ENCODE measurements around the gene XPR1. TPM values are rescaled to one million over a fixed set of nuclear protein-coding genes. Genes with fewer than 3 reads are reported as not detected.

XPR1 gene
- total RNA-seq, 2 donors from 2014 or later: 39.3 to 50.9 TPM

DNA sequence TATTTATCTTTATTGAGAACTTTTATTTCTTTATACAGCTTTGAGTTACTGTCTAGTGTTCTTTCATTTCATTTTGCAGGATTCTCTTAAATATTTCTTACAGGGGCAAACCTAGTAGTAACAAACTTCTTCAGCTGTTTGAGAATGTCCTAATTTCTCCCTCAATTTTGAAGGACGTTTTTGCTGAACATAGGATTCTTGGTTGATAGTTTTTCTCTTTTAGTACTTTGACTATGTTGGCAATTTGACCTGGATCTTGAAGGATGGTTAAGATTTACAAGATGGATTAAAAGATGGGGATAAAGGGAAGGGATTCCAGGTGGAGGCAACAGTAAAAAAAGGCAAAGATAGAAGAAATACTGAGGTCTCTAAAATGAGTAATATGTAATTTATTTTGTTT lies 38.9 kb downstream of the XPR1 start:
- Mint-ChIP-seq H3K36me3 (ENCODE audit: low read depth) (peaks cover 30% of the 10 kb centered on the region), H3K4me1 (peaks cover 8% of the 10 kb centered on the region), H3K4me3 (no peak overlapping the region), H3K27ac (no peak overlapping the region), H3K27me3 (ENCODE audit: insufficient read depth) (no peaks in the 10 kb centered on the region), H3K9me3 (peaks cover 26% of the 10 kb centered on the region)
- Histone ChIP-seq H3K9me3 (ENCODE audit: control insufficient read depth, low read length) (peaks cover 38% of the 10 kb centered on the region), H3K36me3 (ENCODE audit: control insufficient read depth, insufficient read depth, low read length) (no peaks in the 10 kb centered on the region), H3K9ac (ENCODE audit: extremely low read depth, low read length, poor library complexity, severe bottlenecking) (no peak overlapping the region), H3K27ac (ENCODE audit: low read depth, low read length) (no peak overlapping the region), H3K27me3 (ENCODE audit: control insufficient read depth, insufficient read depth, low read length, poor library complexity, severe bottlenecking) (no peaks in the 10 kb centered on the region), H3K4me3 (ENCODE audit: low read length) (no peak overlapping the region), H3K4me1 (ENCODE audit: control insufficient read depth, insufficient read depth, low read length) (peaks cover 3% of the 10 kb centered on the region)
- WGBS, 2 experiments (ENCODE audit: insufficient coverage in 1 of 2, insufficient read length in 1 of 2): 84 to 100% methylated on average over 1 of the region's 1 CpG
- TF ChIP-seq CTCF (conservative IDR thresholded peaks at IDR 0.05): no peak
- DNase-seq: no peak

GRCh38 chr1:180672105-180672504 lies 40.3 kb downstream of the XPR1 start:
- Mint-ChIP-seq H3K36me3 (ENCODE audit: low read depth) (peaks cover 25% of the 10 kb centered on the region), H3K9me3 (peaks cover 21% of the 10 kb centered on the region), H3K27ac (no peak overlapping the region), H3K4me3 (no peak overlapping the region), H3K27me3 (ENCODE audit: insufficient read depth) (no peaks in the 10 kb centered on the region), H3K4me1 (peaks cover 14% of the 10 kb centered on the region)
- Histone ChIP-seq H3K4me3 (ENCODE audit: low read length) (no peak overlapping the region), H3K27me3 (ENCODE audit: control insufficient read depth, insufficient read depth, low read length, poor library complexity, severe bottlenecking) (no peaks in the 10 kb centered on the region), H3K9me3 (ENCODE audit: control insufficient read depth, low read length) (peaks cover 31% of the 10 kb centered on the region), H3K9ac (ENCODE audit: extremely low read depth, low read length, poor library complexity, severe bottlenecking) (no peak overlapping the region), H3K4me1 (ENCODE audit: control insufficient read depth, insufficient read depth, low read length) (peaks cover 5% of the 10 kb centered on the region), H3K36me3 (ENCODE audit: control insufficient read depth, insufficient read depth, low read length) (no peaks in the 10 kb centered on the region), H3K27ac (ENCODE audit: low read depth, low read length) (no peak overlapping the region)
- DNase-seq: no peak
- no peak for TF ChIP-seq CTCF (conservative IDR thresholded peaks at IDR 0.05)

- no peak overlapping the region for H3K27ac ChIP-seq (ENCODE audit: low read depth, low read length)
- H3K27me3 ChIP-seq (ENCODE audit: control insufficient read depth, insufficient read depth, low read length, poor library complexity, severe bottlenecking): no peaks in the 10 kb centered on the region
- Mint-ChIP-seq H3K4me1 (peaks cover 14% of the 10 kb centered on the region), H3K36me3 (ENCODE audit: low read depth) (peaks cover 25% of the 10 kb centered on the region), H3K9me3 (peaks cover 21% of the 10 kb centered on the region), H3K27me3 (ENCODE audit: insufficient read depth) (no peaks in the 10 kb centered on the region), H3K4me3 (no peak overlapping the region), H3K27ac (no peak overlapping the region)
- peaks cover 29% of the 10 kb centered on the region for H3K9me3 ChIP-seq (ENCODE audit: control insufficient read depth, low read length)
- H3K4me3 ChIP-seq (ENCODE audit: low read length): no peak overlapping the region
- H3K4me1 ChIP-seq (ENCODE audit: control insufficient read depth, insufficient read depth, low read length): peaks cover 5% of the 10 kb centered on the region
- DNase-seq: no peak
- no peaks in the 10 kb centered on the region for H3K36me3 ChIP-seq (ENCODE audit: control insufficient read depth, insufficient read depth, low read length)
- H3K9ac ChIP-seq (ENCODE audit: extremely low read depth, low read length, poor library complexity, severe bottlenecking): no peak overlapping the region
- TF ChIP-seq CTCF (conservative IDR thresholded peaks at IDR 0.05): no peak
Measured at GRCh38 chr1:180672505-180672904, 40.7 kb downstream of the XPR1 start.
